GM21381 (cell line): ENCODE measurements around the gene NCBP3.
A peak's percentile ranks its signal among the peaks of the same experiment; 100 is the strongest.

Experiments used
- ATAC-seq: cut with Tn5 transposase; IDR thresholded peaks from one replicate; pipeline ENCODE4 v1.9.1; 2021; ENCODE audit warnings: mild to moderate bottlenecking, moderate library complexity; ENCODE audit not compliant: unreplicated experiment

Gene NCBP3

GRCh38 chr17:3845621-3846436 is at the start of gene NCBP3:
Gene NCBP3 (minus strand): TSS chr17:3846246. CDS start chr17:3846223, 23 bp downstream.
- peak; percentile 96 for ATAC-seq

- no peak for ATAC-seq
These were observed 49.3 kb upstream of the NCBP3 start for GRCh38 chr17:3895354-3895753.

- ATAC-seq, result no peak
These were observed 48.9 kb upstream of the NCBP3 start for GRCh38 chr17:3894911-3895343.

- ATAC-seq, result no peak
These were observed 48.1 kb upstream of the NCBP3 start for GRCh38 chr17:3894188-3894587.

GRCh38 chr17:3893720-3894116 is 47.7 kb upstream of the NCBP3 start:
- ATAC-seq, result no peak

GRCh38 chr17:3893003-3893719 is 47.1 kb upstream of the NCBP3 start, which contains the start of gene CAMKK1:
Gene CAMKK1 (minus strand): TSS chr17:3893053. CDS start chr17:3885687, 7,366 bp downstream.
- ATAC-seq, result peak; percentile 89

- peak; percentile 18 for ATAC-seq
These were observed 46.3 kb upstream of the NCBP3 start for GRCh38 chr17:3892095-3892998.

- no peak for ATAC-seq
These were observed 45.6 kb upstream of the NCBP3 start for GRCh38 chr17:3891626-3892094.

- ATAC-seq, result no peak
These were observed 44.8 kb upstream of the NCBP3 start for GRCh38 chr17:3890878-3891219.

- no peak for ATAC-seq
These were observed 44.2 kb upstream of the NCBP3 start for GRCh38 chr17:3890082-3890877.

- ATAC-seq, result no peak
These were observed 43.4 kb upstream of the NCBP3 start for GRCh38 chr17:3889325-3890012.

- no peak for ATAC-seq
These were observed 42.5 kb upstream of the NCBP3 start for GRCh38 chr17:3888343-3889171.

- ATAC-seq, result no peak
These were observed 41.8 kb upstream of the NCBP3 start for GRCh38 chr17:3887804-3888203.

- ATAC-seq, result no peak
These were observed 41.3 kb upstream of the NCBP3 start for GRCh38 chr17:3887394-3887793.

GRCh38 chr17:3886776-3887175 is 40.7 kb upstream of the NCBP3 start:
- ATAC-seq, result no peak

GRCh38 chr17:3885970-3886369 is 39.9 kb upstream of the NCBP3 start:
- ATAC-seq, result no peak

- no peak for ATAC-seq
These were observed 39.2 kb upstream of the NCBP3 start for GRCh38 chr17:3885271-3885670.

- no peak for ATAC-seq
These were observed 38.1 kb upstream of the NCBP3 start for GRCh38 chr17:3884188-3884587.

GRCh38 chr17:3882276-3882675 is 36.2 kb upstream of the NCBP3 start:
- ATAC-seq, result no peak
